Right atrium auricular region (tissue), 2 donors: ENCODE measurements around the gene PSMD6. TPM values are rescaled to one million over a fixed set of nuclear protein-coding genes. Genes with fewer than 3 reads are reported as not detected.
A peak's percentile ranks its signal among the peaks of the same experiment; 100 is the strongest.

Experiments
- DNase-seq: peaks from one replicate; pipeline ENCODE4 v3.0.0-alpha.2; 2019; ENCODE audit warnings: low spot score
- H3K27ac ChIP-seq, 2 donors: fragments of 200-600 bp; sonication (generic); 1 replicate in 1 of 2; 2 replicates in 1 of 2; pipeline ENCODE4 v1.5.1; 2016 to 2019
- H3K27me3 ChIP-seq, 2 donors: fragments of 200-600 bp; sonication (generic); one replicate each; pipeline versions ENCODE4 v1.5.1 to v1.6.0; 2017 to 2019
- H3K36me3 ChIP-seq: fragments of 200-600 bp; sonication (generic); one replicate; pipeline ENCODE4 v1.5.1; 2016
- H3K4me1 ChIP-seq, 2 donors: fragments of 200-600 bp; sonication (generic); one replicate each; pipeline versions ENCODE4 v1.5.1 to v1.6.0; 2017 to 2019
- H3K4me3 ChIP-seq, 2 donors: fragments of 200-600 bp; sonication (generic); 1 replicate in 1 of 2; 2 replicates in 1 of 2; pipeline ENCODE4 v1.5.1; 2017 to 2019; ENCODE audit warnings: mild to moderate bottlenecking in 1 of 2, moderate library complexity in 1 of 2
- H3K9me3 ChIP-seq, 2 donors: fragments of 200-600 bp; sonication (generic); one replicate each; pipeline ENCODE4 v1.5.1; 2019
- total RNA-seq, 2 donors: library from RNA; depleted of rRNA; stranded (reverse); fragments of >200 nt; gene quantifications; one replicate each; pipeline ENCODE4 v1.1.0, GENCODE V29; 2016
- TF ChIP-seq, protein P1 (sequence below), 2 donors: fragments of 200-600 bp; sonication (generic); IDR thresholded peaks; one replicate each; pipeline ENCODE4 v1.5.1; 2019; ENCODE audit warnings: antibody characterized with exemption in 2 of 2

The PSMD6 gene
- total RNA-seq, 2 donors from 2014 or later, result 48.2 to 74.5 TPM

DNA sequence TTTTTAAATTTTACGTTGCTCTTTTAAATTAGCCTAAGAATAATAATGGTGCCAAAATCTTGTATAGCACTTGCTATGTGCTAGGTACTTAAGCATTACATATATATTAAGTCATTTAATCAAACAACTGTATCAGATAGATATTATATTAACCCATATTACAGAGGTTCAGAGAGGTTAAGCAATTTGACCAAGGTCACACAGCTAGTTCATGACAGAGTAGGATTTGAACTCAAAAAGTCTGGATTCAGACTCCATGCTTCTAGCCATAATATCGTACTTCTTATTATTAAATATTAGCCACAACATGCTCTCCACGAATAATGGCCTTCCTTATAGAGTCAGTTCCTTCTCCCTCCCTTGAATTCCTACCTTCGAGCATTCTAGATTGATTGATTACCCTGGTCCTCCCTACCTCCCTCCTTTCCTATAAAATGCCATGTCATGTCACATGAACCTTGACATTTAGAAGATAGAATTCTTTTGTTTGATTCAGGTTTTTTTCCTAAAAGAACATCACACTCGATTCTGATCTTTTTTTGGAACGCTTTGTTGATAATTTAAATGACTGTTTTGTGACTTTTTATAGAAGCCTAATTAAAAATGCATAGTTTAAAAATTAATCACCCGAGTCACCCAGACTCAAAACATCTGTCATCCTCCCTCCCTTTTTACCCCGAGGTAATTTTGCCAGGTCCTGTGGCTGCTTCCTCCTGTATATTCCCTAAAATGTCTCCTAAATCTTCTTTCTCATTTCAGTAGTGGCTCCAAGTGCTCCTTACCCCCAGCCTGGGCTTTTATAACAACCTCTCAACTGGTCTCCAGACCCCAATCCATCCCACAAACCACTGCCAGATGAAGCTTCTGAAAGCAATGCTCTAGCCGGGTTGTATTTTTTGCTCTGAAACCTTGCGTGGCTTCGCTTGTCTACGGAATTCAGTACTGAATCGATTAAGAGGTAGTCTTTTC lies 8.5 kb upstream of the PSMD6 start:
- TF ChIP-seq, protein P1, sequence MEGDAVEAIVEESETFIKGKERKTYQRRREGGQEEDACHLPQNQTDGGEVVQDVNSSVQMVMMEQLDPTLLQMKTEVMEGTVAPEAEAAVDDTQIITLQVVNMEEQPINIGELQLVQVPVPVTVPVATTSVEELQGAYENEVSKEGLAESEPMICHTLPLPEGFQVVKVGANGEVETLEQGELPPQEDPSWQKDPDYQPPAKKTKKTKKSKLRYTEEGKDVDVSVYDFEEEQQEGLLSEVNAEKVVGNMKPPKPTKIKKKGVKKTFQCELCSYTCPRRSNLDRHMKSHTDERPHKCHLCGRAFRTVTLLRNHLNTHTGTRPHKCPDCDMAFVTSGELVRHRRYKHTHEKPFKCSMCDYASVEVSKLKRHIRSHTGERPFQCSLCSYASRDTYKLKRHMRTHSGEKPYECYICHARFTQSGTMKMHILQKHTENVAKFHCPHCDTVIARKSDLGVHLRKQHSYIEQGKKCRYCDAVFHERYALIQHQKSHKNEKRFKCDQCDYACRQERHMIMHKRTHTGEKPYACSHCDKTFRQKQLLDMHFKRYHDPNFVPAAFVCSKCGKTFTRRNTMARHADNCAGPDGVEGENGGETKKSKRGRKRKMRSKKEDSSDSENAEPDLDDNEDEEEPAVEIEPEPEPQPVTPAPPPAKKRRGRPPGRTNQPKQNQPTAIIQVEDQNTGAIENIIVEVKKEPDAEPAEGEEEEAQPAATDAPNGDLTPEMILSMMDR (IDR thresholded peaks at IDR 0.05), result no peak

DNA sequence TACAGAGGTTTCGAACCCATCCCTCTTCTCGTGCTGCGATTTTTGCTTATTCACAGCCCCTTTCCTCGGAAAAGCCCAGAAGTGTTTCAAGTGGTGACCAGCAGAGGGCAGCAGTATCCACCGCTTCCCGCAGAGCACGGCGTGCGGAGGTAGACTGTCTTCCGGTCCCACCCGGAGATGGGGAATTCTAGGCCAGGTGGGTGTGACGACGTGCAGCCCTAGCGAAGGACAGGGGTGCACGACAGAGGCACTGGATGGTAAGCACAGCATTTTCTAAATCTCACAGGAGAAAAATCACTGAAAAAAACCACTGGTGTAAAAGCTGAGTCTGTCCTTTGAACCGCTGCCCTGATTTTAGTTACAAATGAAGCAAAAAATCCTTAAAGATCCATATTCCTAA lies 7.4 kb upstream of the PSMD6 start:
- no peak overlapping the region for H3K27ac ChIP-seq
- H3K27me3 ChIP-seq, result no peaks in the 10 kb centered on the region
- peak; percentile 64 for DNase-seq
- TF ChIP-seq, protein P1 (IDR thresholded peaks at IDR 0.05), result peak; percentile 88 to 89
- no peaks in the 10 kb centered on the region for H3K9me3 ChIP-seq
- peaks cover 0 to 6% of the 10 kb centered on the region in 2 donors for H3K4me1 ChIP-seq
- no peaks in the 10 kb centered on the region for H3K36me3 ChIP-seq
- H3K4me3 ChIP-seq, result peak overlapping the region in 1 of 2 donors; percentile 27

More for the DNA sequence above, 8.5 kb upstream of the PSMD6 start:
- Histone ChIP-seq H3K9me3 (no peaks in the 10 kb centered on the region), H3K4me3 (no peak overlapping the region), H3K27me3 (no peaks in the 10 kb centered on the region), H3K36me3 (no peaks in the 10 kb centered on the region), H3K27ac (no peak overlapping the region), H3K4me1 (peaks cover 0 to 6% of the 10 kb centered on the region in 2 donors)
- no peak for DNase-seq

DNA sequence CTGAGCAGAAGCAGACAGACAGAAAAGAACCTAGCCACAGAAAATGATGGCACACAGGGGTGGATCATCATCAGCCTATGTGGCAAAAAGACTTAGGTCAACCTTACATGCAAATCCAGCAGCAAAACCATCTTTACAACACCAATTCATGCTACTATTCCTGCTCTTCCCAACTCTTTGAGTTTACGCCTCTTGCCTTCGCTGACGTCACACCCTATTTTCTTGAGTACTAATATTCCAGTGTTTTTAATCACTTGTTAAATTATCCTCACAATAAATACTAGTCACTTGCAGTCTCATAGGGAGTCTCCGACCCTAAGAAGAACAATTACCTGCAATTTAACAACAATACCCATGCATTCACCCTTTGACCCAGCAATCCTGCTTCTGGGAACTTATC lies 6.0 kb upstream of the PSMD6 start:
- TF ChIP-seq, protein P1 (IDR thresholded peaks at IDR 0.05), result no peak
- Histone ChIP-seq H3K4me3 (no peak overlapping the region), H3K4me1 (peaks cover 0 to 6% of the 10 kb centered on the region in 2 donors), H3K27ac (no peak overlapping the region), H3K9me3 (no peaks in the 10 kb centered on the region), H3K27me3 (no peaks in the 10 kb centered on the region), H3K36me3 (no peaks in the 10 kb centered on the region)
- no peak for DNase-seq

DNA sequence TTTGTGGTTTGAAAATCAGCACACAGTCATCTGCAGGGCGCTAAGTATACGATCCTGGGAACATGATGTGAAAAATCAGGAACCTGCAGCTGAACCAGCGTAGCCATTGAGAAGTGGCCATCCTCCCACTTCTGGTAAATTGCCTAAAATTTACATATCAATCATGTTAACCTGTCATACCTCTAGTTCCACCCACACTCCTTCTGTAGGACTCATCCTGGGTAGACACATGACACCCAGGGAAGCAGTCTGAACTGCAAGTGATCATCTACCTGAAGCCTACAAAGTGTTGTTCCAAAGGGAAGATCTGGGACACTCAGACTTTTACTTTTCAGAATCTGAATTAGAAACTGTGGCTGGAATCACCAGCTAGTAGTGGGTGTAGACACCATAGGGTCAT lies 5.5 kb upstream of the PSMD6 start:
- H3K27ac ChIP-seq, result no peak overlapping the region
- no peaks in the 10 kb centered on the region for H3K9me3 ChIP-seq
- no peak for DNase-seq
- TF ChIP-seq, protein P1 (IDR thresholded peaks at IDR 0.05), result no peak
- H3K4me3 ChIP-seq, result no peak overlapping the region
- no peaks in the 10 kb centered on the region for H3K27me3 ChIP-seq
- peaks cover 0 to 6% of the 10 kb centered on the region in 2 donors for H3K4me1 ChIP-seq
- H3K36me3 ChIP-seq, result no peaks in the 10 kb centered on the region

DNA sequence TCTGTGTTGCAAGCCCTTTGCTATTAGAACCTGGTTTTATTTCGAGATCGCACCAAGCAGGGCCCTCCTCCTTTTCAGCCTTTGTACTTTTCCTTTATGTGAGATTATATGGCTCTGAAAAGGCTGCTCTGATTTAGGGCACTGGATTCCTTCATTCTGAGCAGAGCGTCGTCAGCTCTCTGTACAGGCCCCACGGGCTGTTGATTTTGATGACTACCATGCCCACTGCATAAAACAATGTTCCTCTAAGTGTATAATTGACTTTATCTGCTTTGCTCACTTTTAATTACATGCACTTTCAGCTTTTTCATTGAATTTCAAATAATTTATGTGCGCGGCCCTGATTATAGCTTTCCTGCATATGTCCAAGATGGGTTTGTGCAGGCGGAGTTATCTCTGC lies 4.4 kb upstream of the PSMD6 start:
- no peak overlapping the region for H3K27ac ChIP-seq

More for the DNA sequence above, 4.4 kb upstream of the PSMD6 start:
- Histone ChIP-seq H3K9me3 (no peaks in the 10 kb centered on the region), H3K4me3 (no peak overlapping the region), H3K36me3 (no peaks in the 10 kb centered on the region), H3K27me3 (no peaks in the 10 kb centered on the region), H3K4me1 (peaks cover 0 to 8% of the 10 kb centered on the region in 2 donors)
- TF ChIP-seq, protein P1 (IDR thresholded peaks at IDR 0.05), result no peak
- no peak for DNase-seq
